GM18951 (cell line): Measurements from ENCODE around the gene TTC21A.
"Not testable (repeated sequence)": the region's sequence is repeated elsewhere in the genome, so short reads cannot be mapped to it uniquely, and the experiment has no call there.

Source experiments
- POLR2A ChIP-seq: IDR thresholded peaks from 4 replicates; pipeline ENCODE4 v1.6.1; 2011; ENCODE audit warnings: mild to moderate bottlenecking; ENCODE audit not compliant: insufficient read length, insufficient read depth; ENCODE audit errors: extremely low read depth
- in situ Hi-C: fragments of 300-500 bp; cut with MboI; formaldehyde crosslinking; loops from one replicate; pipeline ENCODE4 v1.12.0; 2022; ENCODE audit warnings: low sequenced_read_pairs, mixed read lengths, inconsistent platforms; ENCODE audit not compliant: unreplicated experiment

TTC21A gene, protein sequence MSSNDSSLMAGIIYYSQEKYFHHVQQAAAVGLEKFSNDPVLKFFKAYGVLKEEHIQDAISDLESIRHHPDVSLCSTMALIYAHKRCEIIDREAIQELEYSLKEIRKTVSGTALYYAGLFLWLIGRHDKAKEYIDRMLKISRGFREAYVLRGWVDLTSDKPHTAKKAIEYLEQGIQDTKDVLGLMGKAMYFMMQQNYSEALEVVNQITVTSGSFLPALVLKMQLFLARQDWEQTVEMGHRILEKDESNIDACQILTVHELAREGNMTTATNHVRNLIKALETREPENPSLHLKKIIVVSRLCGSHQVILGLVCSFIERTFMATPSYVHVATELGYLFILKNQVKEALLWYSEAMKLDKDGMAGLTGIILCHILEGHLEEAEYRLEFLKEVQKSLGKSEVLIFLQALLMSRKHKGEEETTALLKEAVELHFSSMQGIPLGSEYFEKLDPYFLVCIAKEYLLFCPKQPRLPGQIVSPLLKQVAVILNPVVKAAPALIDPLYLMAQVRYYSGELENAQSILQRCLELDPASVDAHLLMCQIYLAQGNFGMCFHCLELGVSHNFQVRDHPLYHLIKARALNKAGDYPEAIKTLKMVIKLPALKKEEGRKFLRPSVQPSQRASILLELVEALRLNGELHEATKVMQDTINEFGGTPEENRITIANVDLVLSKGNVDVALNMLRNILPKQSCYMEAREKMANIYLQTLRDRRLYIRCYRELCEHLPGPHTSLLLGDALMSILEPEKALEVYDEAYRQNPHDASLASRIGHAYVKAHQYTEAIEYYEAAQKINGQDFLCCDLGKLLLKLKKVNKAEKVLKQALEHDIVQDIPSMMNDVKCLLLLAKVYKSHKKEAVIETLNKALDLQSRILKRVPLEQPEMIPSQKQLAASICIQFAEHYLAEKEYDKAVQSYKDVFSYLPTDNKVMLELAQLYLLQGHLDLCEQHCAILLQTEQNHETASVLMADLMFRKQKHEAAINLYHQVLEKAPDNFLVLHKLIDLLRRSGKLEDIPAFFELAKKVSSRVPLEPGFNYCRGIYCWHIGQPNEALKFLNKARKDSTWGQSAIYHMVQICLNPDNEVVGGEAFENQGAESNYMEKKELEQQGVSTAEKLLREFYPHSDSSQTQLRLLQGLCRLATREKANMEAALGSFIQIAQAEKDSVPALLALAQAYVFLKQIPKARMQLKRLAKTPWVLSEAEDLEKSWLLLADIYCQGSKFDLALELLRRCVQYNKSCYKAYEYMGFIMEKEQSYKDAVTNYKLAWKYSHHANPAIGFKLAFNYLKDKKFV (N-terminal part only)

DNA sequence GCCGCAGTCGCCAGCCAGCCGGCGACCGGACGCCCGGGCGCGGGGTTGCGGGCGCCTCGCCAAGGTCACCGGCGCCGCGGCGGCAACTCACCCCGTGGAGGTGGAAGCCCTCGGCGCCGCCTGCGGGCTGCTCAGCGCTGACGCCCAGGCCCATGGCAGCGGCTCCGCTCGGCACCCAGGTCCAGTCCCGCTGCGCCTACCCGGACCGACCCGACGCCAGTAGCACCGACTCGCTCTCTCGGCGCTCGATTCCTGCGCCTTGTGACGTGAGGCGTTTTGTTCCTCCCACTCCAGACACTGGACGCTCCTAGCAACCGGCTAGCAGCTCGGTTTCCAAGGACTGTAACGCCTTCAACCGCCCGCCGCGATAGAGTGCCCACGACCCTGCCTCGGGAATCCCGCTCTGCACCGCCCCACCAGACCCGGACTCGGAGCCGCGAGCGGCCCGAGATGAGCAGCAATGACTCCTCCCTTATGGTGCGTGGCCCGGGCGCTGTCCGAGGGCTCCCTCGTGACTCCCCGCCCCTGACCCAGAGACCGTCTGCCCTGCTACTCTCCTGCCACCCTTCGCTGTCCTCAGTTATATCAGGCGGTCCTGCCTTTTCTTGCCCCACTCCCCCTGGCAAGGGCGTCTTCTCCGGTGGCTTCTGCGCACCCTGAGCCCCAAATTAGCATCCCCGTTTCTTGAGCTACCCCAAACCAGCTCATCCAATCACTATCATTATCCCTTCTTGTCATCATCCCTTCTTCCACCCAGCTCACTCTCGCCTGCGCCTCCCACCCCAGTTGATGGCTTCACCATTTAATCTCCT is at the start of gene TTC21A, which contains the start of gene GORASP1:
TSS of gene TTC21A (plus strand) at position 293 of the 812 bp plus-strand sequence. CDS start at position 451, 158 bp downstream.
TSS of gene GORASP1 (minus strand) at position 240 of the 812 bp plus-strand sequence. CDS start at position 154, 86 bp downstream.
- in situ Hi-C loops, result no loop called here
- TF ChIP-seq POLR2A, result peak; percentile 58

DNA sequence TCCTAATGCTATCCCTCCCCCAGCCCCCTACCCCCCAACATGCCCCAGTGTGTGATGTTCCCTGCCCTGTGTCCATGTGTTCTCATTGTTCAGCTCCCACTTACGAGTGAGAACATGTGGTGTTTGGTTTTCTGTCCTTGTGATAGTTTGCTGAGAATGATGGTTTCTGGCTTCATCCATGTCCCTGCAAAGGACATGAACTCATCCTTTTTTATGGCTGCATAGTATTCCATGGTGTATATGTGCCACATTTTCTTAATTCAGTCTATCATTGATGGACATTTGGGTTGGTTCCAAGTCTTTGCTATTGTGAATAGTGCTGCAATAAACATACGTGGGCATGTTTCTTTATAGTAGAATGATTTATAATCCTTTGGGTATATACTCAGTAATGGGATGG is 46.3 kb upstream of the TTC21A start:
- in situ Hi-C loops, result not testable (repeated sequence)

DNA sequence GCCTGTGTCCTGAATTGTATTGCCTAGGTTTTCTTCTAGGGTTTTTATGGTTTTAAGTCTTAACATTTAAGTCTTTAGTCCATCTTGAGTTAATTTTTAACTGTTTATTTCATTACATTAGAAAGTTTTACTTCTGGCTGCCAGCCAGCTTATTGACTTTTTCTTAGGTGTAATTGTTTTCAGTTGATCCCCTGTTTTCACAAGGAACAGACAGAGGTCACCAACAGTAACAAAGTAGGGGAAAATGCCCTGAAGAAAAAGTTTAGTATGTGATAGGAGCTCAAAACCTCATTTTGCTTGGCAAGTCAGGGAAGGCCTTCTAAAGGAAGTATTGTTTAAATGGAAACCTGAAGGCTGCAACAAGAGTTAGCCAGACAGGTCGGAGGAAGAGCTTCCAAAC is 45.3 kb upstream of the TTC21A start:
- in situ Hi-C loops, result no loop called here
- no peak for TF ChIP-seq POLR2A

DNA sequence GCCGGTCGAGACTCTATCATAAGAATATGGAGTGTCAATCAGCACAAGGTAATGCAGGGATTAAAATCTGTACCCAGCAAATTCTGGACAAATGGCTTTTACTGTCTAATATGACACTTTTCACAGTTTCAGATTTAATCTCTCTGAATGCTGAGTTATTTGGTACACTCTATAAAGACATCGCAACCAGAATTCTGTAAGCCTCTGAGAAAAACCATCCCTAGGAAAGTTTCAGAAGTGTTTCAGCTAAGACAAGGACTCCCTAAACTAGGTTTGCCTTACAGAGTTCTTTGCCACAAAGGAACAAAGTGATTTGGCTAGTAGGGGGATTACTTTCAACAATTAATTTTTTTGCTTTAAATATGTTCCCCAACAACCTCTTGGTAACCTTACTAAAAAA is 44.3 kb upstream of the TTC21A start:
- in situ Hi-C loops, result no loop called here
- TF ChIP-seq POLR2A, result no peak

DNA sequence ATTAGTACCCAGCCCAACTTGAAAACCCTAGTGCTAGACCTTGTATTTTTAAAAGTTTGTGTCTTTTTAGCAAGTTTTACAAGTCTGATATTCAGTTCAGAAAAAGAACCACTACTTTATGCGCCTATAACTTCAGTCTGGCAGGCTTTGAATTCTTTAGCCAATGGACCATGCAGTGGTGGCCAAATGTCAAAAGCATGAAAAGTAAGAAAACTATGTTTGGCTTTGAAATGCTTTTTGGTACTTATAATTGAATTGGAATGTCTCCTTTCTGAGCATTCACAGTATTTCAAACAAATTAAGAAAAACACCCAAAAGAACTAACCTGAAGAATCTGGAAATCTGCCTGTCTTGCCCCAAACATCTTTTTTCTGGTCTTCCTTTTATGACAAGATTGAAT is 42.8 kb upstream of the TTC21A start:
- in situ Hi-C loops, result no loop called here
- TF ChIP-seq POLR2A, result no peak

DNA sequence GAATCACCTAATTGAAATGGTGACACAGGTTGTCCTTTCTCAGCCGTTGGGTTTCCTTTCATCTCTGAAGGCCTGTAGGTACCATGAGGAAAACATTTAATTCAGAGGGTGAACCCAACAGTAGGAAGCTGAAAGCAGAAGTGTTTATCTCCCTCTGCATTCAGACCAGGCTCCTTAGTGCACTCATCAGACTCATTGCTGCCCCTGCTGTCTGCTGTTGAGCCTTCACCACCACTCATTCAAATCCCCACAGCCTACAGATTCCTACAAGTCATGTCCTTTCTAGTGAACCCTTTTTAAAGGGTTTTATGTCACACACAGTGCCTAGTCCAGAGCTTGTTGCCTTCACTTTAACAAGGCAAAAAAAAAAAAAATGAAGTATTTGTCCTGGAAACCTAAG is 42.3 kb upstream of the TTC21A start:
- in situ Hi-C loops, result no loop called here
- TF ChIP-seq POLR2A, result no peak

DNA sequence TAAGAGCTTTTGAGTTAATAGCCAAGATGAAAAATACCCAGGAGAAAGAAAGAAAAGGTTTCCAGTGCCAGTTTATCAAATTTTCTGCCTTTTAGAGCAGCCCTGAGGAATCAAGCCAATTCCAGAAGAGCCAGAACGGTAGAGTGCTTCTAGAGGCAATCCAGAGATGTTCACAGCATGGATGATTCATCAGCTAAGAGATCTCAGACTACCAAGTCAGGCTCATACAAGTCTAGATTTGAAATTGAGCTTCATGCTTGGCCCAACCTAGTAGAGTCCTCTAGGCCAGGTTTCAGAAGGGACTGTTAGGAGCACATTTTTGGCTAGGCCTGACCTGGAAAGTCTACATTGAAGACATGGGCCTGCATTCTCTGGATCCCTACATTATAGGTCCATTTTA is 40.2 kb upstream of the TTC21A start:
- in situ Hi-C loops, result no loop called here
- TF ChIP-seq POLR2A, result no peak

DNA sequence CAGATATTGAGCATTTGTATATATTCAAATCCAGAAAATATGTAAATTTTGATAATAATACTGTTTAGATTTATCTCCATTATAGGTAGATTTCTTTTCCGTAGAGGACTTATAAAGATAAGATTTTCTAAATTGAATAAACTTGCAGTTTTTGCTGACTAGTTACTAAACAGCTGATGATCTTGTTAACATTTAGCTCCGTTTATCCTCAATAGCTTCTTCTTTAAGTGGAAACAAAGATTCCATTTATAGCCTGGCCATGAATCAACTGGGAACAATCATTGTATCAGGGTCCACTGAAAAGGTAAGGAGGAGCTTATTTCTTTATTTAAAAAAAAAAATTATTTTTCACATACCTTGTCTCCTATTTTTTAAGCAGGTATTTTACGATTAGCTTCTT is 38.9 kb upstream of the TTC21A start:
- TF ChIP-seq POLR2A, result no peak
- in situ Hi-C loops, result no loop called here

DNA sequence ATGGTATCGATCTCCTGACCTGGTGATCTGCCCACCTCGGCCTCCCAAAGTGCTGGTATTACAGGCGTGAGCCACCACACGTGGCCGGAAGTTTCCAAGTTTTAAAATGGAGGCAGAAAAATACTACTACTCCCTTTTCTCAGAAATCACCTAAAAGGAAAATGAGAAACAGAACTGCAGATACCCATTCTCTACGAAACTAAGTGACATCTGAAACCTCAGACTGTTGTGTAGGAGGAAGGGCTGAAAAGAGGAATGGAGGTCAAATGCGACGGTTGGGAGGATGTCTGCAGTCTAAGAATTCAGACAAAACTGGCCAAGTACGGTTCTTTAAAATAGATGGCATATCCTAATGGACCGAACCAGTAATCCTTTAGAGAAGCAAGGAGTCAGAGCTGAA is 31.6 kb upstream of the TTC21A start:
- in situ Hi-C loops, result no loop called here
- TF ChIP-seq POLR2A, result no peak

DNA sequence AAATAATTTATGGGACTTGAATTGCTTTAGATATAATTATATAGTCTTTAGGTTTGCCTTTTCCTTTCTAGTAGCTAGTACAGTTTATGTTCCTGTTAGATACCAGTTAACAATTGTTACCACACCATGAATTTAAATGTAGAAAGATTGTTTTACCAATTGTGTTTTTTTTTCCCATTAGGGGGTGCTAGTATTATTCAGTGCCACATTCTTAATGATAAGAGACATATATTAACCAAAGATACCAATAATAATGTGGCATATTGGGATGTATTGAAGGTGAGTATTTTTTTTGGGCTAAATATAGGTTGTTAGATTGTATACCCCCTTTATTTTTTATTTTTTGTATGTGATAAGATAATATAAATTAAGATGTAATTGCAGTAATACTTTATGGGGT is 27.9 kb upstream of the TTC21A start:
- no peak for TF ChIP-seq POLR2A
- in situ Hi-C loops, result no loop called here

DNA sequence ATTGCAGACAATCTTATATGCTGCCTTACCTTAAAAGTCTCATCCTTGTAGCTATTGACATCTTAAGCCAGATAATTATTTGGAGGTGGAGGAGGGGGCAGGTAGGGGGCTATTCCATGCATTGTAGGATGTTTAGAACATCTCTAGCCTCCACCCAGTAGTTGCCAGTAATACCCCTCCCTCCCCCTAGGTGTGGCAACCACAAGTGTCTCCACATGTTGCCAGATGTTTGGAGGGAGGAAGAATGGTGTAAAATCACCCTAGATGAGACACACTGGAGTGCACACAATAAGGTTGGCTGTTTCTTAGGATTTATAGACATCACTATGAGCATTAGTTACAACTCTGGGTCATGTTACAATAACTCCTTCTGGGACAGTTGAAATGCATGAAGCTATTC is 27.5 kb upstream of the TTC21A start:
- TF ChIP-seq POLR2A, result no peak
- in situ Hi-C loops, result no loop called here

DNA sequence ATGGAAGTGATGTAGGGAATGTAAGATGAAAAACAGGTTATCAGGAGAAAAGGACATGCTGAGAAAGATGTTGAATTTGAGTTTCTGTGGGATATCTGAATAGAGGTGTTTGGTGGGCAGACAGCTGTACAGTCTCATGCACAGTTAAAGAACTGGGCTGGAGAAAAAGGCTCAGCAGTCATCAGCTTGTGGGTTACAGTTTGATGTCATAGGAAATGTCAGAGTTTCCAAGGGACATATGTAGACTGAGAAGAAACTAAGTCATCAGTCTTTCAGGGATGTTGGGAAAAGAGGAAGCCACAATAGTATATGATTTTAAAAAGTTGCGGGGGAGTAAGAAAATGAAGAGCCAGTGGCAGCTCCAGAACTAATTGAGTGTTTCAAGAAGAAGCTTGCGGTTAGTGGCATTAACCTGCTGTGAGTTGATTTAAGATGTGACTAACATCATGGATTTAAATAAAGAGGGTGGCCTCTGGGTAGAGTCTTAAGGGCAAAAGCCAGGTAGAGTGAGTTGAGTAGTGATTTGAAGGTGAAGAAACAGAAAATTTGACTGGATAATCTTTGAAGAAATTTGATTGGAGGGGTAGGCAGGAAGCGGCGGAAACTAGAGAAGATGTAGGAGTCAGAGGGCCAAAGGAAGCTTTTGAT is 24.7 kb upstream of the TTC21A start:
- in situ Hi-C loops, result no loop called here
- TF ChIP-seq POLR2A, result no peak
